HCT116 (cell line): ENCODE results near the gene CLTC.

Experiments used
- FOSL1 ChIP-seq: IDR thresholded peaks from 2 replicates; pipeline ENCODE4 v1.6.1; 2012; ENCODE audit warnings: low read depth
- POLR2A ChIP-seq: IDR thresholded peaks from 2 replicates; pipeline ENCODE4 v1.7.0; 2011; ENCODE audit warnings: borderline replicate concordance; ENCODE audit not compliant: insufficient read depth, insufficient read length; ENCODE audit errors: extremely low read depth
- REST ChIP-seq: IDR thresholded peaks from 2 replicates; pipeline ENCODE4 v1.6.1; 2012; ENCODE audit warnings: low read depth
- TF ChIP-seq, protein P1 (sequence below), 3 experiments: fragments of 200-600 bp in 1 of 3; sonication (generic) in 1 of 3; IDR thresholded peaks in 2 of 3; conservative IDR thresholded peaks in 1 of 3; 2 replicates each; pipeline ENCODE4 v1.5.1; 2012 to 2017; ENCODE audit warnings: low read depth in 2 of 3, low read length in 2 of 3, antibody characterized with exemption in 1 of 3, borderline replicate concordance in 1 of 3, control low read depth in 1 of 3, mild to moderate bottlenecking in 1 of 3, mixed read lengths in 1 of 3, mixed run types in 1 of 3, moderate library complexity in 1 of 3; ENCODE audit not compliant: insufficient read depth in 1 of 3

DNA sequence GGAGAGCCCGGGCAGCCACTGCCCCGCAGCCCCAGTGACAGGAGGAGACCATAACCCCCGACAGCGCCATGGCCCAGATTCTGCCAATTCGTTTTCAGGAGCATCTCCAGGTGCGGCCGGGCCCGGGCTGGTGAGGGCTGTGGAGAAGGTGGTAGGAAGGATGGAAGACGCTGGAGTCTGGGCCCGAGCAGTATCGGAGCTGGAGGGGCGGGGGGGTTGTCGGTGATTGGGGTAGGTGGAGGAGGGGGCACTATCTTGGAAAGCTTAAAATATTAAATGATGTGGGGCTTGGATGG lies 317 bp downstream of the CLTC start:
- no peak for TF ChIP-seq REST
- no peak for TF ChIP-seq POLR2A
- TF ChIP-seq FOSL1: no peak
- TF ChIP-seq, protein P1, sequence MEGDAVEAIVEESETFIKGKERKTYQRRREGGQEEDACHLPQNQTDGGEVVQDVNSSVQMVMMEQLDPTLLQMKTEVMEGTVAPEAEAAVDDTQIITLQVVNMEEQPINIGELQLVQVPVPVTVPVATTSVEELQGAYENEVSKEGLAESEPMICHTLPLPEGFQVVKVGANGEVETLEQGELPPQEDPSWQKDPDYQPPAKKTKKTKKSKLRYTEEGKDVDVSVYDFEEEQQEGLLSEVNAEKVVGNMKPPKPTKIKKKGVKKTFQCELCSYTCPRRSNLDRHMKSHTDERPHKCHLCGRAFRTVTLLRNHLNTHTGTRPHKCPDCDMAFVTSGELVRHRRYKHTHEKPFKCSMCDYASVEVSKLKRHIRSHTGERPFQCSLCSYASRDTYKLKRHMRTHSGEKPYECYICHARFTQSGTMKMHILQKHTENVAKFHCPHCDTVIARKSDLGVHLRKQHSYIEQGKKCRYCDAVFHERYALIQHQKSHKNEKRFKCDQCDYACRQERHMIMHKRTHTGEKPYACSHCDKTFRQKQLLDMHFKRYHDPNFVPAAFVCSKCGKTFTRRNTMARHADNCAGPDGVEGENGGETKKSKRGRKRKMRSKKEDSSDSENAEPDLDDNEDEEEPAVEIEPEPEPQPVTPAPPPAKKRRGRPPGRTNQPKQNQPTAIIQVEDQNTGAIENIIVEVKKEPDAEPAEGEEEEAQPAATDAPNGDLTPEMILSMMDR (IDR thresholded peaks at IDR 0.05 in 2 of 3, conservative IDR thresholded peaks at IDR 0.05 in 1 of 3; ENCODE audit: borderline replicate concordance in 1 of 3, insufficient read depth in 1 of 3, low read depth in 2 of 3, low read length in 2 of 3): no peak
